Right ventricle myocardium superior (tissue), 1 donor: Measurements from ENCODE around the gene SIAH1. TPM values are rescaled to one million over a fixed set of nuclear protein-coding genes. Genes with fewer than 3 reads are reported as not detected.
"Not testable (repeated sequence)": the region's sequence is repeated elsewhere in the genome, so short reads cannot be mapped to it uniquely, and the experiment has no call there.

Source experiments
- ATAC-seq: fragments of 200-7000 bp; cut with Tn5 transposase; one replicate; pipeline ENCODE4 v1.9.1; 2020; ENCODE audit warnings: mild to moderate bottlenecking; ENCODE audit not compliant: poor library complexity
- DNase-seq: peaks from one replicate; pipeline ENCODE4 v3.0.0-alpha.2; 2020
- intact Hi-C: fragments of 100-400 bp; cut with DNase I; formaldehyde crosslinking; loops from one replicate; pipeline ENCODE4 v1.11.2; 2022
- total RNA-seq: library from RNA; stranded (reverse); fragmentation: NEBNext Ultra II Directional; extraction: Animal tissue kit (Norgen Biotek cat#: 25700); gene quantifications from one replicate; pipeline ENCODE4 v1.2.1, GENCODE V29; 2021
- donor health status: DM: no; HTN: yes; CAD: no; lungs with severe emphysema.

SIAH1 gene
- total RNA-seq, 1 donor from 2014 or later = 11.4 TPM

DNA sequence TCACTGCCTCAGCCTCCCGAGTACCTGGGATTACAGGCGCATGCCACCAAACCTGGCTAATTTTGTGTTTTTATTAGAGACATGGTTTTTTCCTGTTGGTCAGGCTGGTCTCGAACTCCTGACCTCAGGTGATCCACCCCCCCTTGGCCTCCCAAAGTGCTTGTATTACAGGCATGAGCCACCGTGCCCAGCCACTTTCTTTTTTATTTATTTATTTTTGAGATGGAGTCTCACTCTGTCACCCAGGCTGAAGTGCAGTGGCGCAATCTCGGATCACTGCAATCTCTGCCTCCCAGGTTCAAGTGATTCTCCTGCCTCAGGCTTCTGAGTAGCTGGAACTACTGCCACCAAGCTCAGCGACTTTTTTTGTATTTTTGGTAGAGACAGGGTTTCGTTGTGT, 17.3 kb upstream of the SIAH1 start:
- ATAC-seq, DNase-seq, intact Hi-C loops: not testable (repeated sequence)

GRCh38 chr16:48395375-48395774, 10.2 kb upstream of the SIAH1 start:
- intact Hi-C loops = no loop called here
- no peak for DNase-seq
- peak; percentile 48 for ATAC-seq

DNA sequence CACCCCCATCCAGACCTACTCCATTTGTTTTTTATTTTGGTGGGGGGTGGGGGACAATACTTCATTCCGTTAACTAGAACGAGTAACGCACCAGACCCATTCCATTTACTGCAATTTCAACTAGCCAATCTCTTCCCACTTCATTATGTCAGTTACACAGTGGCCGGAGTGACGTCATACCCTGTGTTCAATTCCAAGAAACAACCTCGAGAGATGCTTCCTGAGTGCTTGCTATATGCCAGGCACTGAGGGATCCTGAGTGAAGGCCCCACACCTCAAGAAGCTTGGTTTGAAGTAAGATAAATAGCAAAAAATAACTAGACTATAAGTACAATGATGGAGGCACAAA, 9.1 kb upstream of the SIAH1 start:
- DNase-seq (no peak), ATAC-seq (peak; percentile 10)
- intact Hi-C loops = no loop called here

- DNase-seq (no peak), ATAC-seq (peak; percentile 75)
- intact Hi-C loops = no loop called here
Measured at GRCh38 chr16:48393485-48394354, 8.5 kb upstream of the SIAH1 start.

GRCh38 chr16:48392407-48392806, 7.2 kb upstream of the SIAH1 start:
- DNase-seq (no peak), ATAC-seq (no peak)
- intact Hi-C loops = no loop called here

DNA sequence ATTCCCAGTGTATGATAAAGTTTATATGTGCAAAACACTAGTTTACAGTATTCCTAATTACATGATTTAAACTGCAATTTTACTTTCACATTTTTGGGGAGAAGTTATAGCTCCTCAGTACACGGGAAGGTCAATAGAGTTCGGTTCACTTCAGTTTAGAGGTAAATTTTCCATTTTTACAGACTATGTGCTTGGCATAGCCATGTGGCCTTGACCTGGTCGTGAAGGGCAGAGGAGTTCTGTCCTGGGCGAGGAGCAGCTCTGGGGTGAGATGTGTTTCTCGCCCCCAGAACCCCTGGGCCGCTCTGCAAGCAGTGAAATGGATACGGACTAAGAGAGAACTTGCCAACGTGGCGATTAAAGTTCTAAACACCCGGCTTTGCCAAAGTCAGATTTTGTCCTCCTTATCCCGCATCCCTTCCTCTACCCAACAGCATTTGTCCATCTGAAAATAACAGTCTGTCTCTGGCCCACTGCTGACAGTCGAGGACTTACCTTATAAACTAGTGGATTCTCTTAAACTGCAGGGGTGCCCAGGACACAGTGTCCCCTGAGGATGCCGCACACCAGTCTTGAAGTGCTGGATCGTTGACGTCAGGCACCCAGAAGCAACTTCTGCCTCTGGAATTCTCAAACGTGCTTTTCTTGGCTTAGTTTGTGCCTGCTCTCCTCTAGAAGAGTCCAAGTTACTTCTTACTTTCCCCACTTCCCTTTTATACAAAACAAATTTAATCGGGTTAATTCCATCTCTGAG, 1.5 kb upstream of the SIAH1 start:
- ATAC-seq (no peak), DNase-seq (no peak)
- intact Hi-C loops = no loop called here

DNA sequence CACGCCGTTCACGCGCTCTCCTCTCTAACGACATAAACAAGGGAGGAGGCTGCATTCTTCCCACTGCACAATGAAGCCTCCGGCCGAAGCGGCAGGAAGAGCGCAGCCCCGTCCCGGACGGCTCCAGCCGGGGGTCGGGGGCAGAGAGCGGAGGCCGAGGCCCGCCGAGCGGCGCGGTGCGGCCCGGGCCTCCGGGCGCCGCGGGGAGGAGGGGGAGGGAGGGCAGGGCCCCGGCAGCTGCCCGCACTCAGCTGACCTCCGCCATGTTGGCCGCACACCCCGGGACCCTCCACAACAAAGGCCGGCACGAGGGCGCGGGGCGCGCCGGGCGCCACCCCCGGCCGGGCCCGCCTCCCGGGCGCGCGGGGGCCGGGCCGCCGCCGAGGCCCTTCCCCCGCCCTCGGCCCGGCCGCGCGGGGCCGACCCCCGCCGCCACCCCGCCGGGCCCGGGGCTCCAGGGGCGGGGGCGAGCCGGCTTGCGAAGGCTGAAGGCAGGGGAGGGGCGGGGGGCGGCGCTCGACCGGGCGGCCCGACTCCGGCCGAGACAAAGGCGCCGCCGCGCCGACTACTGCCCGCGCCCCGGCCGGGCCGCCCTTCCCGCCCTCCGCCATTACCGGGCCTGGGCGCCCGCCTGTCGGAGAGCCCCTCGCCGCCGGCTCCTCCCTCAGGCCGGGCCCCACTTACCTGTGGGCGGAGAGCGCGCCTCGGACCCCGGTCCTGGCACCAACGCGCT, 527 bp downstream of the SIAH1 start:
- intact Hi-C loops = no loop called here
- DNase-seq (peak; percentile 78), ATAC-seq (peak; percentile 66)

GRCh38 chr16:48383877-48384519, 1.2 kb downstream of the SIAH1 start:
- DNase-seq (no peak), ATAC-seq (peak; percentile 18)
- intact Hi-C loops = no loop called here

DNA sequence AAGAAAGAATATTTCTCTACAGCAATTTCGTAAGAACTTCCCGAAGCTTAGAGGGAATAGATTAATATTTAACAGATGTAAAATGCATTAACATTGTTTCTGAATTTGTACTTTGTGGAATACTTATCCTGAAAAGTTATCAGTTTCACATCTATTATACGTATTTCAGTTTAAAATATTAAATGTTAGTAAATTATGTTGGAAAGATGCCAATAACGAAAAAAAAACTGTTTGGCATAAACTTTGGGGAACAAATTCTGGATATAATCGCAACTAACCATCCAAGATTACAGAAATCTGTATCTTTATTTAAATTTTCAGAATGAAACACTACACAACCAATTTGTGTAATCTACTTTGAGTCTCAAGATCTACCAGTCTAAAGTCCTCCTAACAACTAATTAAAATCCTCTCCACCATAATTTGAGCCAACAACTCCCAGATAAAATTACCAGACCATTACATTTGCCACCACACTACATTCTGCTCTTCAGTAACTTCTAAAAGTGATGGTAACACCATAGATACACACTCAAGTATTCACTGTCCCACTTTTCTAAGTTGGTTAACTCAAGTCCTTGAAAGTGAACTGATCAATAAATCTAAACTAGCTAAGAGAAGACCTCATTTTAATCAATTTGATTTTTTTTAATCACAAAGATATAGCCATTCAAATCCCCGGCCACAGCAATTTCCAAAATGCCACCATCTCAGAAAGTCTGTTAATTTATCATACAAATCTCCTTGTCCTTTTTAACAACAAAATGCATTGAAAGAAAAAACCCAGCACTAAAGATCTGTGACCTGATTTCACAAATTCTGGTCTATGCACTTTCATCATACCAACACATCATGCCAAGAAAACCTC, 2.0 kb downstream of the SIAH1 start:
- DNase-seq = no peak
- no peak for ATAC-seq
- intact Hi-C loops = no loop called here

DNA sequence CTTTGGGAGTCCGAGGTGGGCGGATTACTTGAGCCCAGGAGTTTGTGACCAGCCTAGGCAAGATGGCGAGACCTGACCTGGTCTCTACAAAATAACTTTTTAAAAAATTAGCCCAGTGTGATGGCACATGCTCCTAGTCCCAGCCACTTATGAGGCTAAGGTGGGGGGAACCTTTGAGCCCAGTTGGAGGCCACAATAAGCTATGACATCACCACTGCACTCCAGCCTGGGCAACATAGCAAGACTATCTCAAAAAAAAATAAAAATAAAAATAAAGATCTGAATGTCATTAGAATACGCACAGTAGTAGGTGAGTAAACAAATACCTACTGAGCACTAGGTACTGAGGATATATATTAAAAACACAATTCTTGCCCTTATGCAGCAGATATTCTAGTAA, 3.1 kb downstream of the SIAH1 start:
- intact Hi-C loops = no loop called here
- DNase-seq (no peak), ATAC-seq (no peak)

DNA sequence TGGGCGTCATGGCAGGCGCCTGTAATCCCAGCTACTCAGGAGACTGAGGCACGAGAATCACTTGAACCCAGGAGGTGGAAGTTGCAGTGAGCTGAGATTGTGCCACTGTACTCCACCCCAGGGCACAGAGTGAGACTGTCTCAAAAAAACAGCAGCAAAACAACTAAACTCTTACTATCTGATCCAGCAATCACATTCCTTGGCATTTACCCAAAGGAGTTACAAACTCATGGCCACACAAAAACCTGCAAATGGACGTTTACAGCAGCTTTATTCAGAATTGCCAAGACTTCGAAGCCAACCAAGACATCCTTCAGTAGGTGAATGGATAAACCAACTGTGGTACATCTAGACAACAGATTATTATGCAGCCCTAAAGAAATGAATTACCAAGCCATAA, 4.0 kb downstream of the SIAH1 start:
- intact Hi-C loops = no loop called here
- ATAC-seq = no peak

DNA sequence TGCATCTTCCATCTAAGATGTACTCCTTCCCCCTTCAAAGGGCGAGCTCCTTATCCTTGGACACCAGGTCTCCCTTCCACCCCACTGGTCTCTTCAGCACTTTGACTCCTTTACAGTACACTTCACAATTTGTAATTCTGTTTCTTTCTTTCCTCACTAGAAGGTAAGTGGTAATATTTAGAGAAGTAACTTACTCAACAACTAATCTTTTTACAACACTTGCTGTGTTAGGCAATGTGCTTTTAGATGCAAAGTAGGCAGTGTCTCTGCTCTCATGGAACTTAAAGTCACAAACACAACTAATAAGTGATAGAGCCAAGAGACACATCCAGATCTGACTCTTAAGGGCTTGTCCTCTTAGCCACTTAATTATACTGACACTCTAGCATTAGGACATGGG, 6.4 kb downstream of the SIAH1 start:
- intact Hi-C loops = no loop called here
- DNase-seq (no peak), ATAC-seq (peak; percentile 26)

More for the DNA sequence above, 4.0 kb downstream of the SIAH1 start:
- DNase-seq = no peak

GRCh38 chr16:48378276-48378675, 6.9 kb downstream of the SIAH1 start:
- DNase-seq (no peak), ATAC-seq (no peak)
- intact Hi-C loops = no loop called here

DNA sequence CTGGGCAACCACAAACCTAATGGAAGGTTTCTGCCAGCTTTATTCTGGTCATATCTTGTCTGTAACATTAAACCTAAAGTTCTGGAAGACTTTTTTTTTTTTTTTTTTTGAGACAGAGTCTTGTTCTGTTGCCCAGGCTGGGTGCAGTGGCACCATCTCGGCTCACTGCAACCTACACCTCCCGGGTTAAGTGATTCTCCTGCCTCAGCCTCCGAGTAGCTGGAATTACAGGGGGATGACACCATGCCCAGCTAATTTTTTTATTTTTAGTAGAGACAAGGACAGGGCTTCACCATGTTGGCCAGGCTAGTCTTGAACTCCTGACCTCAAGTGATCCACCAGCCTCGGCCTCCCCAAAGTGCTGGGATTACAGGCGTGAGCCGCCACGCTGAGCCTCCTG, 7.9 kb downstream of the SIAH1 start:
- ATAC-seq, DNase-seq, intact Hi-C loops: not testable (repeated sequence)

DNA sequence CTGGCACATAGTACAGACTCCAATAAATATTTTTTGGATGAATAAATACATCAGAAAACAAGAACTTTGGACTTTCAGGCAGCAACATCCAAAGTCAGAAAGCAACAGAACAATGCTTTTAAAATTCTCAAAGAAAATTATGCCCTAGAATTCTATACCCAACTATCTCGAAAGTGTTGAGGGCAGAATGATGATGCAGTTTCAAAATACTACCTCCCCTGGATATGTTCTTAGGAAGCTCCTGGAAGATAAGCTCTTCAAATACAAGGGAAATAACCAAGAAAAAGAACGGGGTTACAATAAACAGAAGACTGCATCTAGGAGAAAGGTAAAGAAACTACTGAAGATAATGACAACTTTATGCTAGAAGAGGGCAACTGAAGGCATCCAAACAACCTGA, 11.0 kb downstream of the SIAH1 start:
- DNase-seq = no peak
- ATAC-seq = no peak
- intact Hi-C loops = no loop called here

GRCh38 chr16:48373258-48374029, 11.8 kb downstream of the SIAH1 start:
- intact Hi-C loops = no loop called here
- ATAC-seq = peak; percentile 42
- no peak for DNase-seq

DNA sequence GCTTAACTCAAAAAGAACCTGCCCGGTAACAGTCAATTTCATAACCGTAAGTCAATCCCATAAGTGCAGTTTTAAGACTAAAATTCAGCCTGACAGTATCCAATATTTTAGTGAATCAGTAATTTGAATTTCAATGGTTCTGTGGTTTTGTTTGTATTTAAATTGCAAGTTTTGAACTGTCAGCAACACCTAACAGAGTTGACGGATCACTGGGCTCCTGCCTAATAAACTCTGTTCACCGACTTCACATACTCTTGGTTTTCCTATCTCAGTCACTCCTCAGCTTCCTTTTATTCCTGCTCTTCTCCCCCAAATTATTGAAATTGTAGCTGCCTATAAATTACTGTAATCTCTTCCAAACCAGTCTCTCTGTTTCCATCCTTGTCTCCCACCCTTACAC, 12.5 kb downstream of the SIAH1 start:
- no peak for DNase-seq
- intact Hi-C loops = no loop called here
- peak; percentile 54 for ATAC-seq
